ENCODE measurements around the gene RXRA. TPM values are rescaled to one million over a fixed set of nuclear protein-coding genes. Genes with fewer than 3 reads are reported as not detected.

RXRA gene
- total and polyA plus RNA-seq, 2 donors (not counting 3 experiments of a cell fraction or from before 2014, with no cell fraction given) = 15.4 to 37.4 TPM

DNA sequence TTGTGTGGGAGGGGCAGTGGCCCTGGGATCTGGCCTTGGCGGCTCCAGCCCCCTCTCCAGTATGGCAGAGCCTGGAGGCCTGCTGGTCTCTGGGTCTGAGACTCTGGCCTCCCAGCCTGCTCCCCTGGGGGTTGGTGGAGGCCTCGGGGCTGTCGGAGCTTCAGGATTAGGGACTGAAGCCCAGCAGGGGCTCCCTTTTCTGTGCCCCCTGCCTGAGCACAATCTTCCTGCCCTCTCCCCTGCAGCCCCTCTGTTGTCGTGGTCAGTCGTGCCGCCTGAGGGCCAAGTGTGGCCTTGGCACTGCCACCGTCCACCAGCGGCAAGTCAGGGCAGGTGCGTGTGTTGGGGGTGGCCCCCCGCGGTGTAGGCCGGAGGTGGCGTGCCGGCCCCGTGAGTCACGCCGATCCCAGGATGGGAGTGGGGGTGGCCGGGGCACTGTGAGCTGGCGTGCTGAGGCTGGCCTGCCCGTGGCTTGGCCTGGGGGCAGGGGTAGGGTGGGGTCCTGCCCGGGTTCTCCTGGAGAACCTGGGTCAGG is 53.6 kb downstream of the RXRA start:
- FAIRE-seq (no peak), DNase-seq (ENCODE audit: low read depth, low spot score) (no peak)
- Histone ChIP-seq H3K27ac (ENCODE audit: insufficient read depth, low read depth, low read length) (no peak overlapping the region), H2AFZ (ENCODE audit: low read depth, low read length) (no peak overlapping the region), H3K9me1 (replicated peaks; ENCODE audit: control insufficient read depth, extremely low read depth, insufficient read depth, low read length) (no peaks in the 10 kb centered on the region), H3K36me3 (ENCODE audit: control insufficient read depth in 2 of 2, extremely low read depth in 1 of 2, insufficient read depth in 2 of 2, low read length in 2 of 2) (no peaks in the 10 kb centered on the region), H3K4me3 (replicated peaks in 1 of 3; ENCODE audit: insufficient read depth in 1 of 3, low read depth in 1 of 3, low read length in 3 of 3) (no peak overlapping the region), H3K9me3 (replicated peaks; ENCODE audit: control insufficient read depth, insufficient read depth, low read length) (no peaks in the 10 kb centered on the region), H3K4me1 (ENCODE audit: control insufficient read depth, extremely low read depth, insufficient read depth, low read length) (peaks cover 40% of the 10 kb centered on the region), H3K27me3 (ENCODE audit: control insufficient read depth in 2 of 2, insufficient read depth in 2 of 2, low read length in 2 of 2) (no peaks in the 10 kb centered on the region), H3K9ac (replicated peaks; ENCODE audit: extremely low read depth, insufficient read depth, low read length) (no peak overlapping the region), H3K4me2 (ENCODE audit: insufficient read depth, low read length) (no peak overlapping the region), H3K79me2 (ENCODE audit: control insufficient read depth, insufficient read depth, low read length) (peaks cover 21% of the 10 kb centered on the region), H4K20me1 (replicated peaks; ENCODE audit: control insufficient read depth, extremely low read depth, insufficient read depth, low read length) (no peaks in the 10 kb centered on the region)
- no TSS peak for BruUV-seq (replicated peaks)
- intact Hi-C loops (cut with micrococcal nuclease) (loop anchor here (2.0 to 10.0 kb wide), 3 partner anchors 32 to 335 kb away; no protein-coding TSS in a partner anchor), dilution Hi-C loops (cut with MboI; ENCODE audit: extremely low pct_ligation_motif_present, low sequenced_read_pairs) (no loop called here)
- ChIA-PET CTCF (interaction anchor here (1.6 to 2.3 kb wide), 2 partner anchors 16 to 55 kb away, joined by 8 to 9 read pairs; no protein-coding TSS in a partner anchor), POLR2A (no interaction called here)
- TF ChIP-seq POLR2A (IDR thresholded peaks at IDR 0.05; ENCODE audit: low read depth, low read length) = no peak

DNA sequence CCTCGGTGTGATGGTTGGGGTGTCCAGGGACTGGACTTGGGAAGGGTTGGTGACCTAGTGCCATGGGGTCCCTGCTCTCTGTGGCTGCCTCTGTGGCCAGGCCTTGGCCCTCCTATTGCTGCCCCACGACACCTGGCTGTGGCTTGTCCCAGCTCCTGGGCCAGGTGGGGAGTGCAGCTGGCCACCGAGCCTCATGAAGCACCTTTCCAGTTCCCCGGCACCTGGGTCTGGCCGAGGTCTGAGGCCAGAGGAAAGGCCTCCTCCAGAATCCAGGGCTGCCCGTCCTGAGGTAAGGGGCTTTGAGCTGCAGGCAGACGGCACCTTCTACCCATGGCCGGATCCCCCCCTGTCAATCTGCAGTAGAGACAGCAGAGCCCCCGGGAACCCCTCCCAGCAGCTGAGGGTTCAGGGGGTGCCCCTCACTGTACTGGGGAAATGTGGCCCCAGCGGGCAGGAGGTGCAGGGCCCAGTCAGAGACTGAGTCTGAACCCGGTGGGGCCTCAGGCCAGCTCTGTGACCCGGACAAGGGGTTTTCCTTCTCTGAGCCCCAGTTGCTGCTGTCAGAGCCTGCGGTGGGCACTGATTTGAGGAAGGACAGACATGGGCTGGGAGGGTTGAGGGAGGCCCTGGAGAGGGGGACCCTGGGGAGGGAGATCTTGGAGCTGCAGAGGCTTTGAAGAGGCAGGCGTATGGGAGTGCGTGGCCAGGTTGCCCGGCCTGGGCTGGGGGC is 54.5 kb downstream of the RXRA start:
- no peaks in the 10 kb centered on the region for H4K20me1 ChIP-seq (replicated peaks; ENCODE audit: control insufficient read depth, extremely low read depth, insufficient read depth, low read length)
- H3K36me3 ChIP-seq (ENCODE audit: control insufficient read depth in 2 of 2, extremely low read depth in 1 of 2, insufficient read depth in 2 of 2, low read length in 2 of 2) = no peaks in the 10 kb centered on the region
- H3K27me3 ChIP-seq (ENCODE audit: control insufficient read depth in 2 of 2, insufficient read depth in 2 of 2, low read length in 2 of 2) = no peaks in the 10 kb centered on the region
- H2AFZ ChIP-seq (ENCODE audit: low read depth, low read length) = no peak overlapping the region
- H3K9ac ChIP-seq (replicated peaks; ENCODE audit: extremely low read depth, insufficient read depth, low read length) = no peak overlapping the region
- H3K9me3 ChIP-seq (replicated peaks; ENCODE audit: control insufficient read depth, insufficient read depth, low read length) = no peaks in the 10 kb centered on the region
- ChIA-PET POLR2A (no interaction called here), CTCF (interaction anchor here (1.3 to 2.3 kb wide), 2 partner anchors 27 to 54 kb away, joined by 3 to 8 read pairs; no protein-coding TSS in a partner anchor)
- BruUV-seq (replicated peaks) = no TSS peak
- TF ChIP-seq, protein P1, sequence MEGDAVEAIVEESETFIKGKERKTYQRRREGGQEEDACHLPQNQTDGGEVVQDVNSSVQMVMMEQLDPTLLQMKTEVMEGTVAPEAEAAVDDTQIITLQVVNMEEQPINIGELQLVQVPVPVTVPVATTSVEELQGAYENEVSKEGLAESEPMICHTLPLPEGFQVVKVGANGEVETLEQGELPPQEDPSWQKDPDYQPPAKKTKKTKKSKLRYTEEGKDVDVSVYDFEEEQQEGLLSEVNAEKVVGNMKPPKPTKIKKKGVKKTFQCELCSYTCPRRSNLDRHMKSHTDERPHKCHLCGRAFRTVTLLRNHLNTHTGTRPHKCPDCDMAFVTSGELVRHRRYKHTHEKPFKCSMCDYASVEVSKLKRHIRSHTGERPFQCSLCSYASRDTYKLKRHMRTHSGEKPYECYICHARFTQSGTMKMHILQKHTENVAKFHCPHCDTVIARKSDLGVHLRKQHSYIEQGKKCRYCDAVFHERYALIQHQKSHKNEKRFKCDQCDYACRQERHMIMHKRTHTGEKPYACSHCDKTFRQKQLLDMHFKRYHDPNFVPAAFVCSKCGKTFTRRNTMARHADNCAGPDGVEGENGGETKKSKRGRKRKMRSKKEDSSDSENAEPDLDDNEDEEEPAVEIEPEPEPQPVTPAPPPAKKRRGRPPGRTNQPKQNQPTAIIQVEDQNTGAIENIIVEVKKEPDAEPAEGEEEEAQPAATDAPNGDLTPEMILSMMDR (IDR thresholded peaks at IDR 0.05; ENCODE audit: extremely low read depth in 1 of 2, insufficient read depth in 1 of 2, low read depth in 1 of 2, low read length in 2 of 2) = no peak
- TF ChIP-seq JUN (IDR thresholded peaks at IDR 0.05; ENCODE audit: borderline replicate concordance, insufficient read depth, insufficient read length, low read depth) (no peak), FOS (IDR thresholded peaks at IDR 0.05; ENCODE audit: borderline replicate concordance, insufficient read depth, low read length) (no peak), POLR2AphosphoS5 (IDR thresholded peaks at IDR 0.05; ENCODE audit: insufficient read depth, low read depth, low read length) (no peak)
- H3K4me1 ChIP-seq (ENCODE audit: control insufficient read depth, extremely low read depth, insufficient read depth, low read length) = peaks cover 32% of the 10 kb centered on the region
- intact Hi-C loops (cut with micrococcal nuclease) = loop anchor here (10.0 kb wide), 1 partner anchor 336 kb away; no protein-coding TSS in a partner anchor
- no peak for DNase-seq (ENCODE audit: low read depth, low spot score)
- peaks cover 18% of the 10 kb centered on the region for H3K79me2 ChIP-seq (ENCODE audit: control insufficient read depth, insufficient read depth, low read length)
- no peak overlapping the region for H3K4me3 ChIP-seq (replicated peaks in 1 of 3; ENCODE audit: insufficient read depth in 1 of 3, low read depth in 1 of 3, low read length in 3 of 3)
- no peak overlapping the region for H3K27ac ChIP-seq (ENCODE audit: insufficient read depth, low read depth, low read length)
- H3K4me2 ChIP-seq (ENCODE audit: insufficient read depth, low read length) = no peak overlapping the region
- FAIRE-seq = no peak
- dilution Hi-C loops (cut with MboI; ENCODE audit: extremely low pct_ligation_motif_present, low sequenced_read_pairs) = no loop called here
- H3K9me1 ChIP-seq (replicated peaks; ENCODE audit: control insufficient read depth, extremely low read depth, insufficient read depth, low read length) = no peaks in the 10 kb centered on the region

All from endothelial cell of umbilical vein (primary cell).